ENCODE data around the gene FBXO46. TPM values are rescaled to one million over a fixed set of nuclear protein-coding genes. Genes with fewer than 3 reads are reported as not detected.
A peak's percentile ranks its signal among the peaks of the same experiment; 100 is the strongest.

FBXO46 gene
- total and polyA plus RNA-seq, 10 of the 15 experiments (the other 5 are each of a cell fraction or from before 2014, with no cell fraction given), result 2.5 to 61.5 (median 13.7) TPM

- CTCF ChIA-PET, result interaction anchor here (0.5 to 3.3 kb wide), 6 partner anchors 13 to 895 kb away, joined by 3 to 27 read pairs (median 3); partner anchors contain the start of genes QPCTL and SNRPD2
- Histone ChIP-seq H3K9me3 (replicated peaks; ENCODE audit: control insufficient read depth, insufficient read depth, low read length) (no peaks in the 10 kb centered on the region), H3K4me2 (ENCODE audit: control insufficient read depth, insufficient read depth) (peak overlapping the region; percentile 96), H3K27me3 (replicated peaks in 1 of 2; ENCODE audit: control insufficient read depth in 2 of 2, insufficient read depth in 2 of 2, low read length in 1 of 2) (no peaks in the 10 kb centered on the region), H3K9ac (ENCODE audit: control insufficient read depth, insufficient read depth, low read length) (peak overlapping the region; percentile 55; the same call in 1 of the 2 replicates), H3K79me2 (ENCODE audit: control insufficient read depth, insufficient read depth, low read length) (no peaks in the 10 kb centered on the region), H3K36me3 (ENCODE audit: control insufficient read depth in 2 of 2, insufficient read depth in 2 of 2, low read length in 1 of 2) (peaks cover 3 to 6% of the 10 kb centered on the region in 2 experiments; a peak in 3 of 4 replicates), H3K4me1 (ENCODE audit: control insufficient read depth, insufficient read depth, low read length) (peaks cover 16% of the 10 kb centered on the region), H4K20me1 (ENCODE audit: control insufficient read depth, insufficient read depth) (no peaks in the 10 kb centered on the region; the same call in 1 of the 2 replicates), H3K4me3 (peak overlapping the region; percentile 63), H3K27ac (ENCODE audit: control insufficient read depth, insufficient read depth) (peak overlapping the region; percentile 1), H2AFZ (ENCODE audit: control insufficient read depth, low read depth, low read length) (peak overlapping the region; percentile 64)
- in situ Hi-C loops (cut with MboI) (no loop called here), intact Hi-C loops (cut with micrococcal nuclease; ENCODE audit: unreplicated experiment) (no loop called here)
- no TSS peak for BruUV-seq (replicated peaks)
- RAD21 ChIA-PET (ENCODE audit: unreplicated experiment), result interaction anchor here (0.8 to 2.1 kb wide), 4 partner anchors 8 to 109 kb away, joined by 3 to 9 read pairs (median 4); partner anchors contain the start of genes GIPR, QPCTL and SNRPD2
- SMC1A ChIA-PET (ENCODE audit: uncharacterized antibody, unreplicated experiment), result interaction anchor here (1.0 to 2.8 kb wide), 3 partner anchors 10 to 31 kb away, joined by 3 to 9 read pairs (median 5); partner anchors contain the start of gene QPCTL
- peak; percentile 51 for ATAC-seq
- 20% methylated on average over 25 of the region's 28 CpGs for WGBS (ENCODE audit: insufficient coverage, insufficient replicate concordance, low lambda C conversion rate, missing lambda C conversion rate)
- no peak for DNase-seq (ENCODE audit: low read depth, low spot score)
- POLR2A ChIA-PET, result interaction anchor here (0.6 to 6.2 kb wide), 7 partner anchors 8 to 1065 kb away, joined by 3 to 54 read pairs (median 5); partner anchors contain the start of genes QPCTL, SIX5 and SNRPD2
- TF ChIP-seq BCL3 (IDR thresholded peaks at IDR 0.05; ENCODE audit: borderline replicate concordance, insufficient read depth, low read depth, low read length, poor library complexity, severe bottlenecking) (no peak), MEF2B (IDR thresholded peaks at IDR 0.05; ENCODE audit: partially characterized antibody, poor library complexity, severe bottlenecking) (no peak), MYC (IDR thresholded peaks at IDR 0.05; ENCODE audit: insufficient read depth, insufficient read length, insufficient replicate concordance, low read length, severe bottlenecking) (peak; percentile 42), EGR1 (IDR thresholded peaks at IDR 0.05; ENCODE audit: borderline replicate concordance in 1 of 2, low read depth in 2 of 2, low read length in 2 of 2) (peak in 1 of 2 experiments; percentile 25; a peak in 1 of 3 replicates), CBX3 (IDR thresholded peaks at IDR 0.05; ENCODE audit: borderline replicate concordance, low read depth) (no peak), SUPT20H (IDR thresholded peaks at IDR 0.05; ENCODE audit: borderline replicate concordance, control insufficient read depth, low read depth, low read length) (no peak), ZNF622 (IDR thresholded peaks at IDR 0.05) (no peak), BACH1 (IDR thresholded peaks at IDR 0.05; ENCODE audit: borderline replicate concordance) (peak; percentile 46; the same call in 1 of the 2 replicates), STAT1 (conservative IDR thresholded peaks at IDR 0.05) (no peak), IKZF1 (conservative IDR thresholded peaks at IDR 0.05) (0 out of 2 replicates have a peak, but pooled peaks have one; percentile 16), POLR2A (IDR thresholded peaks at IDR 0.05; ENCODE audit: low read depth, low read length) (peak; percentile 65), BHLHE40 (IDR thresholded peaks at IDR 0.05; ENCODE audit: borderline replicate concordance in 1 of 2, low read depth in 2 of 2, low read length in 1 of 2) (peak; percentile 62 to 79), ZNF687 (IDR thresholded peaks at IDR 0.05) (0 out of 2 replicates have a peak, but pooled peaks have one; percentile 29), MXI1 (IDR thresholded peaks at IDR 0.05; ENCODE audit: low read depth, low read length) (peak; percentile 55; the same call in 1 of the 2 replicates), RAD21 (IDR thresholded peaks at IDR 0.05; ENCODE audit: insufficient read depth, low read depth, low read length) (no peak), CREM (IDR thresholded peaks at IDR 0.05; ENCODE audit: low read depth) (0 out of 2 replicates have a peak, but pooled peaks have one; percentile 5)
- no peak for FAIRE-seq
These were observed 53.8 kb downstream of the FBXO46 start for GRCh38 chr19:45676851-45677263.
